Smooth muscle cell (in vitro differentiated cells): ENCODE measurements around the gene RPL22. TPM values are rescaled to one million over a fixed set of nuclear protein-coding genes. Genes with fewer than 3 reads are reported as not detected.

Experiments used
- DNase-seq: peaks from one replicate; lab custom pipeline; 2025; ENCODE audit not compliant: unreplicated experiment; lab: John Stamatoyannopoulos, UW
- H2AFZ ChIP-seq: fragments of 200-600 bp; sonication (generic); 2 replicates; pipeline ENCODE4 v1.6.0; 2016; ENCODE audit warnings: antibody characterized with exemption, low read depth, mild to moderate bottlenecking
- H3F3A ChIP-seq: fragments of 200-600 bp; sonication (generic); 2 replicates; pipeline ENCODE4 v1.6.0; 2017; ENCODE audit warnings: antibody characterized with exemption, low read depth
- H3K27ac ChIP-seq: fragments of 200-600 bp; sonication (generic); 2 replicates; pipeline ENCODE4 v1.5.1; 2016; ENCODE audit warnings: low read depth, mild to moderate bottlenecking
- H3K27me3 ChIP-seq: fragments of 200-600 bp; sonication (generic); 2 replicates; pipeline ENCODE4 v1.6.1; 2016; ENCODE audit warnings: low read depth, mild to moderate bottlenecking
- H3K36me3 ChIP-seq: fragments of 200-600 bp; sonication (generic); 2 replicates; pipeline ENCODE4 v1.5.1; 2016; ENCODE audit warnings: low read depth
- H3K4me1 ChIP-seq: fragments of 200-600 bp; sonication (generic); 2 replicates; pipeline ENCODE4 v1.5.1; 2016; ENCODE audit warnings: low read depth
- H3K4me2 ChIP-seq: fragments of 200-600 bp; sonication (generic); 2 replicates; pipeline ENCODE4 v1.6.0; 2016; ENCODE audit warnings: mild to moderate bottlenecking
- H3K4me3 ChIP-seq: fragments of 200-600 bp; sonication (generic); 2 replicates; pipeline ENCODE4 v1.5.1; 2016; ENCODE audit warnings: mild to moderate bottlenecking
- H3K79me2 ChIP-seq: fragments of 200-600 bp; sonication (generic); 2 replicates; pipeline ENCODE4 v1.6.0; 2016; ENCODE audit warnings: low read depth, mild to moderate bottlenecking
- H3K9ac ChIP-seq: fragments of 200-600 bp; sonication (generic); 2 replicates; pipeline ENCODE4 v1.6.0; 2016; ENCODE audit warnings: low read depth
- H3K9me3 ChIP-seq: fragments of 200-600 bp; sonication (generic); replicated peaks from 2 replicates; pipeline ENCODE4 v1.5.1; 2016; ENCODE audit warnings: low read depth
- H4K20me1 ChIP-seq: fragments of 200-600 bp; sonication (generic); 2 replicates; pipeline ENCODE4 v1.6.0; 2016; ENCODE audit warnings: low read depth
- WGBS: methylation state at CpG from one replicate; pipeline ENCODE4 v1.1.7; 2016; ENCODE audit warnings: low lambda C conversion rate; 5-methylcytosine and 5-hydroxymethylcytosine counted together
- polyA plus RNA-seq: library from polyadenylated mRNA; unstranded; fragments of >200 nt; fragmentation: Nextera tagmentation; extraction: Ambion mirVana; gene quantifications from 2 replicates; pipeline ENCODE4 v1.2.1, GENCODE V29; 2016
- total RNA-seq: library from RNA; depleted of rRNA; stranded (reverse); fragments of >200 nt; gene quantifications from 2 replicates; pipeline ENCODE4 v1.2.3, GENCODE V29; 2014
- TF ChIP-seq, protein P1 (sequence below): fragments of 200-600 bp; sonication (generic); IDR thresholded peaks from 2 replicates; pipeline ENCODE4 v1.5.1; 2017; ENCODE audit warnings: borderline replicate concordance, mild to moderate bottlenecking, antibody characterized with exemption; ENCODE audit not compliant: insufficient read depth, poor library complexity, severe bottlenecking

The RPL22 gene
- total and polyA plus RNA-seq, 2 experiments from 2014 or later = 108 TPM

GRCh38 chr1:6150006-6150938 is 49.1 kb downstream of the RPL22 start:
- no peak overlapping the region for H3K27ac ChIP-seq
- no peaks in the 10 kb centered on the region for H3K79me2 ChIP-seq
- no peaks in the 10 kb centered on the region for H3K4me1 ChIP-seq
- no peaks in the 10 kb centered on the region for H3K36me3 ChIP-seq
- no peaks in the 10 kb centered on the region for H4K20me1 ChIP-seq
- H3K27me3 ChIP-seq = peaks cover 25% of the 10 kb centered on the region
- H3K9ac ChIP-seq = no peak overlapping the region
- H3K4me3 ChIP-seq = no peak overlapping the region
- no peak for DNase-seq
- H2AFZ ChIP-seq = no peak overlapping the region
- H3K9me3 ChIP-seq = no peaks in the 10 kb centered on the region
- 93% methylated on average over 11 of the region's 11 CpGs for WGBS
- TF ChIP-seq, protein P1, sequence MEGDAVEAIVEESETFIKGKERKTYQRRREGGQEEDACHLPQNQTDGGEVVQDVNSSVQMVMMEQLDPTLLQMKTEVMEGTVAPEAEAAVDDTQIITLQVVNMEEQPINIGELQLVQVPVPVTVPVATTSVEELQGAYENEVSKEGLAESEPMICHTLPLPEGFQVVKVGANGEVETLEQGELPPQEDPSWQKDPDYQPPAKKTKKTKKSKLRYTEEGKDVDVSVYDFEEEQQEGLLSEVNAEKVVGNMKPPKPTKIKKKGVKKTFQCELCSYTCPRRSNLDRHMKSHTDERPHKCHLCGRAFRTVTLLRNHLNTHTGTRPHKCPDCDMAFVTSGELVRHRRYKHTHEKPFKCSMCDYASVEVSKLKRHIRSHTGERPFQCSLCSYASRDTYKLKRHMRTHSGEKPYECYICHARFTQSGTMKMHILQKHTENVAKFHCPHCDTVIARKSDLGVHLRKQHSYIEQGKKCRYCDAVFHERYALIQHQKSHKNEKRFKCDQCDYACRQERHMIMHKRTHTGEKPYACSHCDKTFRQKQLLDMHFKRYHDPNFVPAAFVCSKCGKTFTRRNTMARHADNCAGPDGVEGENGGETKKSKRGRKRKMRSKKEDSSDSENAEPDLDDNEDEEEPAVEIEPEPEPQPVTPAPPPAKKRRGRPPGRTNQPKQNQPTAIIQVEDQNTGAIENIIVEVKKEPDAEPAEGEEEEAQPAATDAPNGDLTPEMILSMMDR = no peak
- H3F3A ChIP-seq = no peaks in the 10 kb centered on the region
- H3K4me2 ChIP-seq = no peak overlapping the region

DNA sequence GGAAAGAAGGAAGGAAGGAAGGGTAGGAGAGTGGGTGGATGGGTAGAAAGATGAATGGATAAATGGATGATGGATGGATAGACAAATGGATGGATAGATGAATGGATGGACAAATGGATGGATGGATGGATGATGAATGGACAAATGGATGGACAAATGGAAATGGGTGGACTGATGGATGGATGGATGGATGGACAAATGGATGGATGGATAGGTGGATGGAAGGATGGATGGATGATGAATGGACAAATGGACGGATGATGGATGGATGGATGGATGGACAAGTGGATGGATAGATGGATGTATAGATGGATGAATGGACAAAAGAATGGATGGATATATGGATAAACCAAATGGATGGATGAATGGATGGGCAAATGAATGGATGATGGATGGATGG is 49.8 kb downstream of the RPL22 start:
- H4K20me1 ChIP-seq = no peaks in the 10 kb centered on the region
- no peak overlapping the region for H3K4me3 ChIP-seq
- TF ChIP-seq, protein P1 = no peak
- WGBS = 100% methylated on average over 1 of the region's 1 CpG
- H3K27ac ChIP-seq = no peak overlapping the region
- H3K9ac ChIP-seq = no peak overlapping the region
- H2AFZ ChIP-seq = no peak overlapping the region
- H3K36me3 ChIP-seq = no peaks in the 10 kb centered on the region
- H3K9me3 ChIP-seq = no peaks in the 10 kb centered on the region
- no peaks in the 10 kb centered on the region for H3K4me1 ChIP-seq
- DNase-seq = no peak
- no peak overlapping the region for H3K4me2 ChIP-seq
- H3K79me2 ChIP-seq = no peaks in the 10 kb centered on the region
- H3F3A ChIP-seq = no peaks in the 10 kb centered on the region
- H3K27me3 ChIP-seq = peaks cover 25% of the 10 kb centered on the region

DNA sequence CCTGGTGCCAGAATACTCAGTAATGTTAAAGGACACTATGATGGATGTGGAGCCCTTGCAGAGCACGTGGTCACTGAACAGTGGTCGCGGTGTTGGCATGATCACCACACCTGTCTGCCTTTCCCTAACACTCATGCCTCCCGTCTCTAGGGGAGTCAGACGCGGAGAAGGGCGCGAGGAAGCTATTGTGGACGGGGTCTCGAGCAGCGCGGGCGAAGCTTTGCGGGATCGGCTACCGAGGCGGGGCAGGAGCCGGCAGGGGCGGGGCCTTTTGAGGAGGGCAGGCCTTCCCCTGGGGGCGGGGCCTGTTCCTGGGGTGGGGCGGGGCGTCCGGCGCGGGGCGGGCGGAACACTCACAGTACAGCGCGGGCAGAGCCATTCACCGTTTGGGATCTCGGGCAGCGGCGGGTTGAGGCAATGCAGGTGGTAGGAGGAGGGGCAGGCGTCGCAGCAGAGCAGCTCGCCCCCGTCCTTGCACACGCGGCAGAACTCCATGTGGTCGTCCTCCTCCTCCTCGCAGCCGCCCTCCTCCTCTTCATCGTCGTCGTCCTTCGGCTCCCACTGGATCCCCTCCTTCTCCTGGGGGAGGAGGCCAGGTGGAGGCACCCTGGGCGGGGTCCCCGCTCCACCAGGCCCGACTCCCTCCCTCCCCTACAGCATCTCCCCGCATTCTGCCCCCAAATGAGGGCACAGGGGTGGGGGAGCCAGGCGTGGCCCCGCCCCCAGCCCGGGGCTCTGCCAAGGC is 50.7 kb downstream of the RPL22 start:
- no peaks in the 10 kb centered on the region for H3K36me3 ChIP-seq
- no peak overlapping the region for H3K4me3 ChIP-seq
- no peak for DNase-seq
- H3K9ac ChIP-seq = no peak overlapping the region
- H3K79me2 ChIP-seq = no peaks in the 10 kb centered on the region
- no peaks in the 10 kb centered on the region for H3K9me3 ChIP-seq
- WGBS = 5% methylated on average over 34 of the region's 53 CpGs
- TF ChIP-seq, protein P1 = no peak
- no peak overlapping the region for H2AFZ ChIP-seq
- H4K20me1 ChIP-seq = no peaks in the 10 kb centered on the region
- H3K4me1 ChIP-seq = no peaks in the 10 kb centered on the region
- H3K27me3 ChIP-seq = peaks cover 25% of the 10 kb centered on the region
- H3K27ac ChIP-seq = no peak overlapping the region
- H3F3A ChIP-seq = no peaks in the 10 kb centered on the region
- H3K4me2 ChIP-seq = peak overlapping the region; percentile 44
